GM10266 (cell line): ENCODE results near the gene DYNLL2.

ENCODE experiments used
- DNase-seq: peaks from one replicate; pipeline ENCODE4 v3.0.0; 2012; ENCODE audit errors: extremely low spot score
- CTCF ChIP-seq: IDR thresholded peaks from 2 replicates; pipeline ENCODE4 v1.5.1; 2012; ENCODE audit warnings: mild to moderate bottlenecking, low read depth; ENCODE audit not compliant: control insufficient read depth, insufficient read depth; ENCODE audit errors: missing control alignments

Gene DYNLL2

GRCh38 chr17:58079300-58080033, 3.8 kb upstream of the DYNLL2 start:
- no peak for TF ChIP-seq CTCF
- DNase-seq: no peak

- TF ChIP-seq CTCF: no peak
- DNase-seq: peak; percentile 40
Measured at GRCh38 chr17:58081646-58082340, 1.4 kb upstream of the DYNLL2 start.

- TF ChIP-seq CTCF: no peak
- no peak for DNase-seq
Measured at GRCh38 chr17:58082341-58082869, 814 bp upstream of the DYNLL2 start.

GRCh38 chr17:58083491-58084316, 485 bp downstream of the DYNLL2 start:
- peak; percentile 6 for TF ChIP-seq CTCF
- peak; percentile 87 for DNase-seq

GRCh38 chr17:58084317-58084981, 1.2 kb downstream of the DYNLL2 start:
- DNase-seq: peak; percentile 67
- peak; percentile 40 for TF ChIP-seq CTCF

GRCh38 chr17:58085039-58085715, 2.0 kb downstream of the DYNLL2 start:
- no peak for TF ChIP-seq CTCF
- no peak for DNase-seq
